Measurements from ENCODE around the gene SYPL1. TPM values are rescaled to one million over a fixed set of nuclear protein-coding genes. Genes with fewer than 3 reads are reported as not detected.

Gene SYPL1
- total RNA-seq, 1 experiment from 2014 or later = 98.3 TPM

DNA sequence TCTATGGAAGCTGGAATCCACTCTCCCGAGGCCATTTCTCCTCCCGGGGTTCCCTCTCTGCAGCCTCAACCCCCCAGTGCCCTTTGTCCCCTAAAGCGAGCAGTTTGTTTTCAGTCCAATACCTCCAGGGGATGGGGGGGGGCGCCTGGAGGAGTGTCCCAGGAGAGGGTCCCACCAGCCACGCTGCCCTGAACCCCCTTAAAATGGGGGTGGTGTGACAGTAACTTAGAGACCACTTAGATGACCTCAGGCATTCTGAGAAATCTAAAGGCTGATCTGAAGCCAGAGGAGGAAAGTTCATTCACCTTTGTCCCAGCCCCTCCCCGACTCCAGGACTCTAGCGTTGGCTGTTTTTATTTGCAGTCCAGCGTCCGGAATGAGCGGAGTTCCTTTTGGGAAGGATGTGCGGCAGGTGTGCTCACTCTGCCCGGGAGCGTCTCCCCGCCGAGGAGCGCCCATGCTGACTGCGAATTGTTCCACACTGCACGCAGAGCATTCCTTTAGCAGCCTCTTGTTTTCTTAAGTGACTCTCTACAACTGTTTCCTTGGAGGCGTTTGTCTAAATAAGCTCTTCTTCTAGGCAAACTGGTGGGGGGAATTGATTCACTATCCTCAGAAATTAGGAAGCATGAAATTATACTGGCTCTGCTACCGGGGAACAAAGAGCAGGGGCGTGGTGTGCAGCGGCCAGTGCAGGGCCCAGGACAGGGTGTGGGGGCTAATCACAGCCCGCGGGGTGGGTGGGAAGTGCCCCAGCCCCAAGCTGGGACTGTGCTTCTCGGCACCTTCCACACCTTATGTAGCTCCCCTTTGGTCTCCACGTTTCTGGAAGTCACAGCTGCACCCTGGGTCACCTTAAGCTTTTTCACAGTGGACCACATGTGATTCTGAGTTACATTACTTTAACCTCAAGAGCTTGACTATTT is 46.3 kb downstream of the SYPL1 start:
- ChIA-PET CTCF (no interaction called here), POLR2A (interaction anchor here (0.7 kb wide), 1 partner anchor 196 kb away, joined by 15 read pairs; no protein-coding TSS in a partner anchor)
- DNase-seq (ENCODE audit: low read depth, low spot score) (no peak), ATAC-seq (peak; percentile 42)
- in situ Hi-C loops (cut with HindIII; ENCODE audit: low pct_unique_long_range_greater_than_20kb, low sequenced_read_pairs) = loop anchor here (25.0 kb wide), 1 partner anchor 96 kb away; no protein-coding TSS in a partner anchor
- Histone ChIP-seq H3K4me1 (ENCODE audit: control insufficient read depth, insufficient read depth, low read length) (peaks cover 48% of the 10 kb centered on the region), H3K9me3 (ENCODE audit: control insufficient read depth, insufficient read depth, low read depth, low read length) (no peaks in the 10 kb centered on the region), H3K27me3 (ENCODE audit: control insufficient read depth, insufficient read depth, low read length) (no peaks in the 10 kb centered on the region), H3K27ac (ENCODE audit: low read length) (peak overlapping the region; percentile 90), H3K36me3 (ENCODE audit: control insufficient read depth, insufficient read depth, low read length) (no peaks in the 10 kb centered on the region), H3K4me3 (ENCODE audit: low read depth in 2 of 2, low read length in 2 of 2) (peak overlapping the region; percentile 12 to 41)
- intact Hi-C loops (cut with micrococcal nuclease; ENCODE audit: unreplicated experiment) = no loop called here
- no peak for TF ChIP-seq POLR2AphosphoS5 (IDR thresholded peaks at IDR 0.05; ENCODE audit: low read depth, low read length)
- BruUV-seq (replicated peaks) = no TSS peak

DNA sequence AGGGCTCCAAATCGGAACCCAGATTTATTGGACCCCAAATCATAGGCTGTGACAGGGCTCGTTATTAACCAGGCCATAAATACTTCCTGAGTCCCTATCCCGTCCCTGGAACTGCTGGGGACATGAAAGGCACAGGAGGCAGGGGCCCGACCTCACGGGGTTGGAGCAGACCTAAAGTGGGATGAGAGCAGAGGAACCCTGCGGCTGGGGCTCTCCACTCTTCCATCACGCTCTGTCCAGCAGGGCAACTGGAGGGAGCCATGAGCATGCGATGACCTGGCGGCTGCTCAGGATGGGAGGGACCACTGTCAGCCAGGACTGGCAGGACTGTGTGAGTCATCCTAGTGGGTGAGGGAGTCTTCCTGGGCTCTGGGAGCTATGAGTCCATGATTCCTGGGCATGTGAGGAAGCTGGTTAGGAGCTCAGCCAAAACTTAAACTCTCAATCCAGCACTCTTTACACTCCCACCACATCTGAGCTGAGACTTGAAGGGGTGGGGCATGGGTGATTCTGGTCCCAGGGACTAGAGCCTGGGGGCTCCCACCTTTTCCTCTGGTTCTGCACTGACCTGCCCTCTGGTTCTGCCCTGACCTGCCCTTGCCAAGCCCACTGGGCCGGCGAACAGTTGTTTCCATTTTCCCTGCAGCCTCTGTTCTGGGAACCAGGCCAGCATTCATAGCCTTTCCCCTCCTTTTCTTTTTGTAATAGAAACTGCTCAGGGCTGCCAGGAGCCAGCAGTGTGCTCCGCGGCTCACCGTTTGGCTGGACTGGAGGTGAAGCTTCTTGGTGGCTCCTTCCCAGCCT is 47.1 kb downstream of the SYPL1 start:
- H3K27ac ChIP-seq (ENCODE audit: low read length) = peak overlapping the region; percentile 90
- ATAC-seq (peak; percentile 94), DNase-seq (ENCODE audit: low read depth, low spot score) (peak; percentile 81)
- no peaks in the 10 kb centered on the region for H3K9me3 ChIP-seq (ENCODE audit: control insufficient read depth, insufficient read depth, low read depth, low read length)
- BruUV-seq (replicated peaks) = no TSS peak
- POLR2A ChIA-PET = no interaction called here
- peaks cover 44% of the 10 kb centered on the region for H3K4me1 ChIP-seq (ENCODE audit: control insufficient read depth, insufficient read depth, low read length)
- intact Hi-C loops (cut with micrococcal nuclease; ENCODE audit: unreplicated experiment) = no loop called here
- in situ Hi-C loops (cut with HindIII; ENCODE audit: low pct_unique_long_range_greater_than_20kb, low sequenced_read_pairs) = loop anchor here (25.0 kb wide), 1 partner anchor 97 kb away; no protein-coding TSS in a partner anchor
- H3K36me3 ChIP-seq (ENCODE audit: control insufficient read depth, insufficient read depth, low read length) = no peaks in the 10 kb centered on the region
- no peaks in the 10 kb centered on the region for H3K27me3 ChIP-seq (ENCODE audit: control insufficient read depth, insufficient read depth, low read length)
- CTCF ChIA-PET = interaction anchor here (0.6 kb wide), 1 partner anchor 92 kb away, joined by 7 read pairs; no protein-coding TSS in a partner anchor
- TF ChIP-seq POLR2AphosphoS5 (IDR thresholded peaks at IDR 0.05; ENCODE audit: low read depth, low read length) (peak; percentile 64), SIN3A (IDR thresholded peaks at IDR 0.05; ENCODE audit: borderline replicate concordance, insufficient read depth, low read depth, low read length) (no peak), TCF7L2 (IDR thresholded peaks at IDR 0.05; ENCODE audit: low read depth, low read length) (peak; percentile 79)
- TF ChIP-seq, protein P1, sequence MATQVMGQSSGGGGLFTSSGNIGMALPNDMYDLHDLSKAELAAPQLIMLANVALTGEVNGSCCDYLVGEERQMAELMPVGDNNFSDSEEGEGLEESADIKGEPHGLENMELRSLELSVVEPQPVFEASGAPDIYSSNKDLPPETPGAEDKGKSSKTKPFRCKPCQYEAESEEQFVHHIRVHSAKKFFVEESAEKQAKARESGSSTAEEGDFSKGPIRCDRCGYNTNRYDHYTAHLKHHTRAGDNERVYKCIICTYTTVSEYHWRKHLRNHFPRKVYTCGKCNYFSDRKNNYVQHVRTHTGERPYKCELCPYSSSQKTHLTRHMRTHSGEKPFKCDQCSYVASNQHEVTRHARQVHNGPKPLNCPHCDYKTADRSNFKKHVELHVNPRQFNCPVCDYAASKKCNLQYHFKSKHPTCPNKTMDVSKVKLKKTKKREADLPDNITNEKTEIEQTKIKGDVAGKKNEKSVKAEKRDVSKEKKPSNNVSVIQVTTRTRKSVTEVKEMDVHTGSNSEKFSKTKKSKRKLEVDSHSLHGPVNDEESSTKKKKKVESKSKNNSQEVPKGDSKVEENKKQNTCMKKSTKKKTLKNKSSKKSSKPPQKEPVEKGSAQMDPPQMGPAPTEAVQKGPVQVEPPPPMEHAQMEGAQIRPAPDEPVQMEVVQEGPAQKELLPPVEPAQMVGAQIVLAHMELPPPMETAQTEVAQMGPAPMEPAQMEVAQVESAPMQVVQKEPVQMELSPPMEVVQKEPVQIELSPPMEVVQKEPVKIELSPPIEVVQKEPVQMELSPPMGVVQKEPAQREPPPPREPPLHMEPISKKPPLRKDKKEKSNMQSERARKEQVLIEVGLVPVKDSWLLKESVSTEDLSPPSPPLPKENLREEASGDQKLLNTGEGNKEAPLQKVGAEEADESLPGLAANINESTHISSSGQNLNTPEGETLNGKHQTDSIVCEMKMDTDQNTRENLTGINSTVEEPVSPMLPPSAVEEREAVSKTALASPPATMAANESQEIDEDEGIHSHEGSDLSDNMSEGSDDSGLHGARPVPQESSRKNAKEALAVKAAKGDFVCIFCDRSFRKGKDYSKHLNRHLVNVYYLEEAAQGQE (IDR thresholded peaks at IDR 0.05; ENCODE audit: insufficient read depth in 1 of 2, low read depth in 2 of 2, low read length in 1 of 2) = peak; percentile 10 to 48; a peak in 1 of 4 replicates
- TF ChIP-seq, protein P2, sequence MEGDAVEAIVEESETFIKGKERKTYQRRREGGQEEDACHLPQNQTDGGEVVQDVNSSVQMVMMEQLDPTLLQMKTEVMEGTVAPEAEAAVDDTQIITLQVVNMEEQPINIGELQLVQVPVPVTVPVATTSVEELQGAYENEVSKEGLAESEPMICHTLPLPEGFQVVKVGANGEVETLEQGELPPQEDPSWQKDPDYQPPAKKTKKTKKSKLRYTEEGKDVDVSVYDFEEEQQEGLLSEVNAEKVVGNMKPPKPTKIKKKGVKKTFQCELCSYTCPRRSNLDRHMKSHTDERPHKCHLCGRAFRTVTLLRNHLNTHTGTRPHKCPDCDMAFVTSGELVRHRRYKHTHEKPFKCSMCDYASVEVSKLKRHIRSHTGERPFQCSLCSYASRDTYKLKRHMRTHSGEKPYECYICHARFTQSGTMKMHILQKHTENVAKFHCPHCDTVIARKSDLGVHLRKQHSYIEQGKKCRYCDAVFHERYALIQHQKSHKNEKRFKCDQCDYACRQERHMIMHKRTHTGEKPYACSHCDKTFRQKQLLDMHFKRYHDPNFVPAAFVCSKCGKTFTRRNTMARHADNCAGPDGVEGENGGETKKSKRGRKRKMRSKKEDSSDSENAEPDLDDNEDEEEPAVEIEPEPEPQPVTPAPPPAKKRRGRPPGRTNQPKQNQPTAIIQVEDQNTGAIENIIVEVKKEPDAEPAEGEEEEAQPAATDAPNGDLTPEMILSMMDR (IDR thresholded peaks at IDR 0.05) = no peak
- H3K4me3 ChIP-seq (ENCODE audit: low read depth in 2 of 2, low read length in 2 of 2) = peak overlapping the region; percentile 12 to 41

All from Panc1 (cell line).